DND-41 (cell line): ENCODE data around the gene POLDIP3.

Source experiments
- ATAC-seq: fragments of 200-7000 bp; cut with Tn5 transposase; 3 replicates; pipeline ENCODE4 v1.9.1; 2021; ENCODE audit warnings: low read depth; ENCODE audit not compliant: insufficient read depth
- DNase-seq: peaks from one replicate; pipeline ENCODE4 v3.0.0-alpha.2; 2020
- H2AFZ ChIP-seq: 2 replicates; pipeline ENCODE4 v1.6.0; 2012; ENCODE audit warnings: low read depth, low read length
- H3K27ac ChIP-seq: 2 replicates; pipeline ENCODE4 v1.5.1; 2012; ENCODE audit warnings: low read length, inconsistent platforms
- H3K27me3 ChIP-seq: fragments of 200-600 bp; sonication (generic); 2 replicates; pipeline ENCODE4 v1.6.0; 2012; ENCODE audit warnings: low read length, mild to moderate bottlenecking, inconsistent platforms; ENCODE audit not compliant: insufficient read depth, poor library complexity
- H3K36me3 ChIP-seq: 2 replicates; pipeline ENCODE4 v1.5.1; 2012; ENCODE audit warnings: low read length, inconsistent platforms; ENCODE audit not compliant: insufficient read depth
- H3K4me1 ChIP-seq: 2 replicates; pipeline ENCODE4 v1.5.1; 2012; ENCODE audit warnings: mild to moderate bottlenecking, low read length; ENCODE audit not compliant: insufficient read depth
- H3K4me2 ChIP-seq: 2 replicates; pipeline ENCODE4 v1.6.0; 2012; ENCODE audit warnings: mild to moderate bottlenecking, moderate library complexity, low read length, inconsistent platforms; ENCODE audit not compliant: insufficient read depth
- H3K4me3 ChIP-seq, 2 experiments: fragments of 200-600 bp in 1 of 2; shearing (Covaris generic) in 1 of 2; 2 replicates each; pipeline ENCODE4 v1.5.1; 2012 to 2016; ENCODE audit warnings: inconsistent platforms in 2 of 2, low read length in 2 of 2, mild to moderate bottlenecking in 2 of 2, low read depth in 1 of 2, moderate library complexity in 1 of 2
- H3K79me2 ChIP-seq: 2 replicates; pipeline ENCODE4 v1.6.0; 2012; ENCODE audit warnings: low read length, inconsistent platforms; ENCODE audit not compliant: insufficient read depth
- H3K9ac ChIP-seq: 2 replicates; pipeline ENCODE4 v1.6.0; 2012; ENCODE audit warnings: low read depth, mild to moderate bottlenecking, inconsistent platforms, low read length, moderate library complexity
- H3K9me3 ChIP-seq: 2 replicates; pipeline ENCODE4 v1.5.1; 2012; ENCODE audit warnings: low read length, moderate library complexity, mild to moderate bottlenecking, inconsistent platforms; ENCODE audit not compliant: insufficient read depth, severe bottlenecking
- H4K20me1 ChIP-seq: 2 replicates; pipeline ENCODE4 v1.6.0; 2012; ENCODE audit warnings: low read length; ENCODE audit not compliant: insufficient read depth
- CTCF ChIP-seq: IDR thresholded peaks from 2 replicates; pipeline ENCODE4 v1.5.1; 2012; ENCODE audit warnings: borderline replicate concordance, low read length, moderate library complexity, mild to moderate bottlenecking; ENCODE audit not compliant: poor library complexity, severe bottlenecking; ENCODE audit errors: extremely low read depth
- EZH2 ChIP-seq: IDR thresholded peaks from 3 replicates; pipeline ENCODE4 v1.6.1; 2012; ENCODE audit warnings: borderline replicate concordance, low read depth, mild to moderate bottlenecking, moderate library complexity, low read length, inconsistent platforms; ENCODE audit not compliant: severe bottlenecking

Gene POLDIP3

GRCh38 chr22:42586381-42586780, 28.3 kb downstream of the POLDIP3 start:
- Histone ChIP-seq H3K9me3 (no peaks in the 10 kb centered on the region), H3K4me2 (no peak overlapping the region), H3K9ac (no peak overlapping the region), H3K4me3 (no peak overlapping the region), H4K20me1 (no peaks in the 10 kb centered on the region; the same call in 1 of the 2 replicates), H3K27me3 (no peaks in the 10 kb centered on the region), H3K27ac (no peak overlapping the region), H2AFZ (no peak overlapping the region), H3K79me2 (peaks cover 9% of the 10 kb centered on the region), H3K4me1 (peaks cover 12% of the 10 kb centered on the region), H3K36me3 (peaks cover 78% of the 10 kb centered on the region)
- no peak for DNase-seq
- no peak for TF ChIP-seq CTCF
- TF ChIP-seq EZH2 = no peak
- ATAC-seq = no peak

- no peak overlapping the region for H3K4me3 ChIP-seq
- peaks cover 18% of the 10 kb centered on the region for H3K79me2 ChIP-seq
- H3K27ac ChIP-seq = no peak overlapping the region
- H3K4me2 ChIP-seq = no peak overlapping the region
- TF ChIP-seq CTCF = no peak
- TF ChIP-seq EZH2 = no peak
- peaks cover under 1% of the 10 kb centered on the region; the same call in 1 of the 2 replicates for H4K20me1 ChIP-seq
- H3K4me1 ChIP-seq = peaks cover 17% of the 10 kb centered on the region
- peaks cover 68% of the 10 kb centered on the region for H3K36me3 ChIP-seq
- H2AFZ ChIP-seq = no peak overlapping the region
- H3K27me3 ChIP-seq = no peaks in the 10 kb centered on the region
- H3K9me3 ChIP-seq = no peaks in the 10 kb centered on the region
- ATAC-seq = no peak
- no peak for DNase-seq
- no peak overlapping the region for H3K9ac ChIP-seq
Observed at GRCh38 chr22:42585096-42585495, 29.6 kb downstream of the POLDIP3 start.

GRCh38 chr22:42584364-42584940, 30.2 kb downstream of the POLDIP3 start:
- Histone ChIP-seq H3K27me3 (no peaks in the 10 kb centered on the region), H3K4me2 (no peak overlapping the region), H4K20me1 (peaks cover 5% of the 10 kb centered on the region; the same call in 1 of the 2 replicates), H3K4me1 (peaks cover 23% of the 10 kb centered on the region), H3K36me3 (peaks cover 68% of the 10 kb centered on the region), H3K27ac (no peak overlapping the region), H3K79me2 (peaks cover 23% of the 10 kb centered on the region), H3K9me3 (no peaks in the 10 kb centered on the region), H2AFZ (no peak overlapping the region), H3K4me3 (no peak overlapping the region), H3K9ac (no peak overlapping the region)
- TF ChIP-seq EZH2 (no peak), CTCF (no peak)
- ATAC-seq (no peak), DNase-seq (no peak)

- no peak overlapping the region for H3K4me2 ChIP-seq
- no peaks in the 10 kb centered on the region for H3K27me3 ChIP-seq
- ATAC-seq (no peak), DNase-seq (no peak)
- peaks cover 23% of the 10 kb centered on the region for H3K4me1 ChIP-seq
- peaks cover 31% of the 10 kb centered on the region for H3K79me2 ChIP-seq
- peaks cover 65% of the 10 kb centered on the region for H3K36me3 ChIP-seq
- no peak overlapping the region for H3K9ac ChIP-seq
- H4K20me1 ChIP-seq = peaks cover 10% of the 10 kb centered on the region; the same call in 1 of the 2 replicates
- no peak overlapping the region for H3K4me3 ChIP-seq
- H3K27ac ChIP-seq = no peak overlapping the region
- TF ChIP-seq EZH2 = no peak
- TF ChIP-seq CTCF = no peak
- no peaks in the 10 kb centered on the region for H3K9me3 ChIP-seq
- no peak overlapping the region for H2AFZ ChIP-seq
Observed at GRCh38 chr22:42582987-42583386, 31.7 kb downstream of the POLDIP3 start.
